Spinal cord (tissue), 10 donors: ENCODE measurements around the gene PDE1C. TPM values are rescaled to one million over a fixed set of nuclear protein-coding genes. Genes with fewer than 3 reads are reported as not detected.

Experiments used
- DNase-seq, 6 donors: peaks; one replicate each; pipeline versions ENCODE4 v3.0.0 to v3.0.0-alpha.2; 2013 to 2015; ENCODE audit warnings: low spot score in 6 of 6, low read depth in 4 of 6
- H3K27ac ChIP-seq: one replicate; pipeline ENCODE4 v1.5.1; 2013; ENCODE audit warnings: low read depth, low read length, control low read depth
- H3K27me3 ChIP-seq: one replicate; pipeline ENCODE4 v1.6.1; 2013; ENCODE audit warnings: low read length; ENCODE audit not compliant: control insufficient read depth, insufficient read depth
- H3K36me3 ChIP-seq: one replicate; pipeline ENCODE4 v1.6.1; 2013; ENCODE audit warnings: low read length; ENCODE audit not compliant: control insufficient read depth, insufficient read depth
- H3K4me1 ChIP-seq: one replicate; pipeline ENCODE4 v1.6.1; 2013; ENCODE audit warnings: low read length; ENCODE audit not compliant: control insufficient read depth, insufficient read depth
- H3K4me3 ChIP-seq: one replicate; pipeline ENCODE4 v1.5.1; 2013; ENCODE audit warnings: low read depth, low read length, control low read depth
- H3K9me3 ChIP-seq: one replicate; pipeline ENCODE4 v1.6.1; 2013; ENCODE audit warnings: low read length; ENCODE audit not compliant: control insufficient read depth, insufficient read depth
- WGBS: methylation state at CpG from one replicate; pipeline ENCODE4 v1.1.5; 2013; ENCODE audit warnings: missing lambda C conversion rate; ENCODE audit not compliant: insufficient coverage; 5-methylcytosine and 5-hydroxymethylcytosine counted together
- polyA plus RNA-seq, 2 donors: library from polyadenylated mRNA; unstranded; fragments of 120-200 nt; gene quantifications; one replicate each; pipeline ENCODE4 v1.2.1, GENCODE V29; 2013; ENCODE audit not compliant: insufficient read length in 2 of 2
- total RNA-seq, 2 donors: library from RNA; depleted of rRNA in 1 of 2; stranded (reverse); fragments of 120-200 nt in 1 of 2; fragments of >200 nt in 1 of 2; gene quantifications; one replicate each; pipeline versions ENCODE4 v1.2.3 to v1.2.4, GENCODE V29; 2013 to 2014
- donor health status: healthy.

PDE1C gene
- total and polyA plus RNA-seq, 4 donors: 10.6 to 24.0 (median 13.8) TPM

DNA sequence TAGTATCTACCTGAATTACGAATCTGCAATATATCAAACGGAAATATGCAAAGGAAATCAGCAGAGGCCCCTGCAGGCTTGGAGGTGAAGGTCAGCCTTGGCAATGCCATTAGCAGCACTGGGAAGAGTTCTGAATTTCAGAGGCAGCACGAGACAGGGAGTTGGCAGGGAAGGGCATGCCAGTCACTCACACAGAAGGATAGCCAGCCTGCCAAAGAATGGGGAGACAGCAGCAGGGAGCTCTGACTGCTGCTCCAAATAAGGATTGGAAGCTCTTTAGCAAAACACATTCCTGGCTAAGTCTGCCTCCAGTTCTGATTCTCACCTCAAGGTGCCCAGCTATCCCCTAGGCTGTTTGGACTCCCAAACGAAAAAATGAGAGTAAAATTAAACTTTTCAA is 188.0 kb downstream of the PDE1C start:
- WGBS: 63% methylated on average over 2 of the region's 4 CpGs
- Histone ChIP-seq H3K27ac (no peak overlapping the region), H3K27me3 (no peaks in the 10 kb centered on the region), H3K9me3 (peaks cover 2% of the 10 kb centered on the region), H3K4me1 (no peaks in the 10 kb centered on the region), H3K4me3 (no peak overlapping the region), H3K36me3 (no peaks in the 10 kb centered on the region)
- peak in 2 of 6 donors; percentile 2 to 88 for DNase-seq

GRCh38 chr7:31878875-31879274 is 191.3 kb downstream of the PDE1C start:
- Histone ChIP-seq H3K9me3 (peaks cover 2% of the 10 kb centered on the region), H3K4me3 (no peak overlapping the region), H3K27ac (no peak overlapping the region), H3K36me3 (no peaks in the 10 kb centered on the region), H3K27me3 (no peaks in the 10 kb centered on the region), H3K4me1 (no peaks in the 10 kb centered on the region)
- DNase-seq: no peak
- WGBS: 91% methylated on average over 9 of the region's 9 CpGs

DNA sequence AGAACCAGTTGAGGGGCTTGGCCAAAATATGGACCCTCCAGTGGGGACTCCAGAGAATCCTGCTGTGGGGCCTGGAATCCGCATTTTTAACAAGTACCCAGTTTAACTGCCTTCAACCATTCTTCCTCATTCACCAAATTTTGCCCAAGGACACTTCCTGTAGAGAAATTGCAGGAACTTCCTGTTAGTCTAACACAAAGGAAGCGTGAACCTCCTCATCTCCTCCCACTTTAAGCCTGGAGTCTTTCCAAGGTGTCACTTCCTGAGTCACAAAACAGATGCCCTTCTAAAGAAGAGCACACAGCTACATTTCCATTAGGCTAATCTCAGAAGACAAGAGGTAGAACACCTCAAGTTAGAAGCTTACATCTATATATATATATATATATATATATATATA is 194.8 kb downstream of the PDE1C start:
- Histone ChIP-seq H3K4me1 (no peaks in the 10 kb centered on the region), H3K9me3 (no peaks in the 10 kb centered on the region), H3K27me3 (no peaks in the 10 kb centered on the region), H3K27ac (no peak overlapping the region), H3K36me3 (no peaks in the 10 kb centered on the region), H3K4me3 (no peak overlapping the region)
- peak in 1 of 6 donors; percentile 23 for DNase-seq
- WGBS: 100% methylated on average over 2 of the region's 2 CpGs

DNA sequence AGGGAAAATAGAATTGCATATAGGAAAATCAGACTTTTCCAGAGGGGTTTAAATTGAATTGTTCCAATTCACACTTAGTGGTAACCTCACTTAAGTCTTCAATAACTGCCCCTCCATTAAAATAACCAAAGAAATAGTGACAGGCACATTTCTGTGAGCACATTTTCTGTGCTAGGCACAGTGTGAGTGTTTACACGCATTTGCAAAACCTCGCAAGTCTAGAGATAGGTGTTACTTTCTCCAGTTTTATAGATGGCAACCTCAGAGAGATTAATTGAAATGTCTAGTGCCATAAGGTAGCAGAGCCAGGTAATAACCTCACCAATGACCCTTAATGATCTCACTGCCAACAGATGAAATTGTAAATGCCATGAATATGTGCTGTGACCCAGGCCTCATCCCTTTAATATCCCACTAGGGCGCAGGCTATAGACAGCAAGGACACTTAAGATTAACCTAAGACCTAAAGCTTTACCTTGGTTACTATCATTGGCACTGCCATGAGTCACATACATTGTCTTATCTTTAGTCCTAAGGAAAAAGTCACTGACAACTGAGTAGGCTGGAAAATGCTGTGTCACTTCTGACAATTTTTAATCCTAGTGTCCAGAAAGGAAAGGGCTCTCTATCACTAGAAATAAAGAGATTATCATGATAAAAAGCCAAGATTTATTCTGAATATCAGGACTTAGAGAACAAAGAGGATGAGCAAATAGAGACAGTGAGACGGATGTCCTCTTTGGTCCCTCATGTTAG is 195.4 kb downstream of the PDE1C start:
- 93% methylated on average over 2 of the region's 4 CpGs for WGBS
- no peak overlapping the region for H3K27ac ChIP-seq
- no peak for DNase-seq
- H3K9me3 ChIP-seq: no peaks in the 10 kb centered on the region
- H3K36me3 ChIP-seq: no peaks in the 10 kb centered on the region
- H3K27me3 ChIP-seq: no peaks in the 10 kb centered on the region
- H3K4me3 ChIP-seq: no peak overlapping the region
- H3K4me1 ChIP-seq: no peaks in the 10 kb centered on the region

- 67% methylated on average over 1 of the region's 3 CpGs for WGBS
- Histone ChIP-seq H3K9me3 (no peaks in the 10 kb centered on the region), H3K36me3 (no peaks in the 10 kb centered on the region), H3K27ac (no peak overlapping the region), H3K27me3 (no peaks in the 10 kb centered on the region), H3K4me3 (no peak overlapping the region), H3K4me1 (no peaks in the 10 kb centered on the region)
- DNase-seq: no peak
These were observed 196.2 kb downstream of the PDE1C start for GRCh38 chr7:31873816-31874597.

- Histone ChIP-seq H3K9me3 (peaks cover 2% of the 10 kb centered on the region), H3K36me3 (no peaks in the 10 kb centered on the region), H3K27ac (no peak overlapping the region), H3K4me3 (no peak overlapping the region), H3K4me1 (no peaks in the 10 kb centered on the region), H3K27me3 (no peaks in the 10 kb centered on the region)
- no peak for DNase-seq
- WGBS: 81% methylated on average over 3 of the region's 10 CpGs
These were observed 197.4 kb downstream of the PDE1C start for GRCh38 chr7:31872545-31873370.

GRCh38 chr7:31864646-31865045 is 205.6 kb downstream of the PDE1C start:
- Histone ChIP-seq H3K4me1 (no peaks in the 10 kb centered on the region), H3K4me3 (no peak overlapping the region), H3K36me3 (no peaks in the 10 kb centered on the region), H3K27ac (no peak overlapping the region), H3K27me3 (no peaks in the 10 kb centered on the region), H3K9me3 (peaks cover 2% of the 10 kb centered on the region)
- no peak for DNase-seq
- WGBS: 100% methylated on average over 1 of the region's 6 CpGs

DNA sequence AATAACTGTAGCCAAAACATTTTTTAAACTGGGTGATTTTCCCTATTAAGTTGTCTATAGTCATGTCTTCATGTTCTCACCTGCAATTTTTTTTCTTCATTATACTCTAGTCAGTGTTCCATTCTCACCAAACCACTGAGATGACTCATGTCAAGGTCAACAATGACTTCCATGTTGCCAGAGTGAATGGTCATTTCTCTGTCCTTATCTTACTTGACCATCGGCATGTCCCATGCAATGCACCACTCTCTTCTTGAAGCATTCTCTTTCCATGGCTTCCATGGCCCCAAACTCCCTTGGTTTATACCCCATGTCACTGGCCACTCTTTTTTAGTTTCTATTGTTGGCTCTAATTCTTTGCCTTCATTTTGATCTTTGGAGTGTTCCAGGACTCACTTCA is 209.3 kb downstream of the PDE1C start:
- H3K4me1 ChIP-seq: no peaks in the 10 kb centered on the region
- no peaks in the 10 kb centered on the region for H3K36me3 ChIP-seq
- H3K9me3 ChIP-seq: no peaks in the 10 kb centered on the region
- H3K4me3 ChIP-seq: no peak overlapping the region
- no peak for DNase-seq
- H3K27ac ChIP-seq: no peak overlapping the region
- H3K27me3 ChIP-seq: no peaks in the 10 kb centered on the region
- WGBS: 100% methylated on average over 1 of the region's 1 CpG

GRCh38 chr7:31858055-31858454 is 212.2 kb downstream of the PDE1C start:
- Histone ChIP-seq H3K9me3 (no peaks in the 10 kb centered on the region), H3K4me1 (no peaks in the 10 kb centered on the region), H3K36me3 (no peaks in the 10 kb centered on the region), H3K27me3 (no peaks in the 10 kb centered on the region), H3K4me3 (no peak overlapping the region), H3K27ac (no peak overlapping the region)
- WGBS: 100% methylated on average over 1 of the region's 2 CpGs
- no peak for DNase-seq
